Measurements from ENCODE around the gene SNCA.

SNCA gene

GRCh38 chr4:89773805-89774204 lies 63.2 kb downstream of the SNCA start:
- no peak for TF ChIP-seq EP300 (IDR thresholded peaks at IDR 0.05; ENCODE audit: borderline replicate concordance)
- TF ChIP-seq, protein P1, sequence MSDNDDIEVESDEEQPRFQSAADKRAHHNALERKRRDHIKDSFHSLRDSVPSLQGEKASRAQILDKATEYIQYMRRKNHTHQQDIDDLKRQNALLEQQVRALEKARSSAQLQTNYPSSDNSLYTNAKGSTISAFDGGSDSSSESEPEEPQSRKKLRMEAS (IDR thresholded peaks at IDR 0.05): no peak
- TF ChIP-seq TAF1 (IDR thresholded peaks at IDR 0.05; ENCODE audit: low read depth): no peak
- TF ChIP-seq REST (IDR thresholded peaks at IDR 0.05; ENCODE audit: low read depth): no peak
- TF ChIP-seq TEAD4 (IDR thresholded peaks at IDR 0.05): no peak
- no peak for TF ChIP-seq RAD21 (IDR thresholded peaks at IDR 0.05; ENCODE audit: low read depth)
- TF ChIP-seq CEBPB (IDR thresholded peaks at IDR 0.05): no peak
- TF ChIP-seq, protein P2, sequence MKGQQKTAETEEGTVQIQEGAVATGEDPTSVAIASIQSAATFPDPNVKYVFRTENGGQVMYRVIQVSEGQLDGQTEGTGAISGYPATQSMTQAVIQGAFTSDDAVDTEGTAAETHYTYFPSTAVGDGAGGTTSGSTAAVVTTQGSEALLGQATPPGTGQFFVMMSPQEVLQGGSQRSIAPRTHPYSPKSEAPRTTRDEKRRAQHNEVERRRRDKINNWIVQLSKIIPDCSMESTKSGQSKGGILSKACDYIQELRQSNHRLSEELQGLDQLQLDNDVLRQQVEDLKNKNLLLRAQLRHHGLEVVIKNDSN (IDR thresholded peaks at IDR 0.05): no peak
- TF ChIP-seq FOXM1 (IDR thresholded peaks at IDR 0.05; ENCODE audit: borderline replicate concordance, low read depth): no peak
- TF ChIP-seq NFIC (IDR thresholded peaks at IDR 0.05): no peak
- TF ChIP-seq ZBTB7A (IDR thresholded peaks at IDR 0.05; ENCODE audit: low read depth): no peak
- TF ChIP-seq EGR1 (IDR thresholded peaks at IDR 0.05): no peak
- TF ChIP-seq CREB1 (IDR thresholded peaks at IDR 0.05; ENCODE audit: low read depth): no peak
- no peak for TF ChIP-seq YY1 (IDR thresholded peaks at IDR 0.05; ENCODE audit: low read depth)
- no peak for TF ChIP-seq TCF12 (IDR thresholded peaks at IDR 0.05; ENCODE audit: low read depth)

DNA sequence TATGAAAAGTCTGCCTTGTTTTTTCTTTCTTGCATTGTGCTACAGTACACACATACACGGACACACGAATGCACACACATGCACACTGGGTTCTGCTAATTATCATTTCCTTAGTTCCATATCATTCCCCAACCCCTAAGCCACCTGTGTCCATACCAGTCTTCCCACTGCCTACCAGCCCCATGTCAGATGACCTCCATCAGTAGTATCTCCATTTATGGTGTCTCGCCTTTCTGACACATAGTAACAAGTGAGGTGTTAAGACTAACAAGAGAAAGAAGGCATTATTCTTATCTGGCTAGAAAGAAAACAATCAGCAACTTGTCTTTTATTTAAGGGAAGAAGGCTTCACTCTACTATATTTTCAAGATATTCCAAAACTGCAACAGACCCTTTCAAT lies 67.1 kb downstream of the SNCA start:
- TF ChIP-seq RAD21 (IDR thresholded peaks at IDR 0.05; ENCODE audit: low read depth): no peak
- no peak for TF ChIP-seq CEBPB (IDR thresholded peaks at IDR 0.05)
- no peak for TF ChIP-seq FOXM1 (IDR thresholded peaks at IDR 0.05; ENCODE audit: borderline replicate concordance, low read depth)
- TF ChIP-seq EP300 (IDR thresholded peaks at IDR 0.05; ENCODE audit: borderline replicate concordance): no peak
- TF ChIP-seq TEAD4 (IDR thresholded peaks at IDR 0.05): no peak
- no peak for TF ChIP-seq TAF1 (IDR thresholded peaks at IDR 0.05; ENCODE audit: low read depth)
- no peak for TF ChIP-seq YY1 (IDR thresholded peaks at IDR 0.05; ENCODE audit: low read depth)

GRCh38 chr4:89767924-89768323 lies 69.0 kb downstream of the SNCA start:
- no peak for TF ChIP-seq CEBPB (IDR thresholded peaks at IDR 0.05)
- TF ChIP-seq FOXM1 (IDR thresholded peaks at IDR 0.05; ENCODE audit: borderline replicate concordance, low read depth): no peak
- no peak for TF ChIP-seq EGR1 (IDR thresholded peaks at IDR 0.05)
- no peak for TF ChIP-seq YY1 (IDR thresholded peaks at IDR 0.05; ENCODE audit: low read depth)
- no peak for TF ChIP-seq EP300 (IDR thresholded peaks at IDR 0.05; ENCODE audit: borderline replicate concordance)
- TF ChIP-seq RAD21 (IDR thresholded peaks at IDR 0.05; ENCODE audit: low read depth): no peak
- no peak for TF ChIP-seq REST (IDR thresholded peaks at IDR 0.05; ENCODE audit: low read depth)
- TF ChIP-seq, protein P2 (IDR thresholded peaks at IDR 0.05): no peak

GRCh38 chr4:89765966-89766365 lies 71.0 kb downstream of the SNCA start:
- TF ChIP-seq, protein P2 (IDR thresholded peaks at IDR 0.05): no peak
- TF ChIP-seq TAF1 (IDR thresholded peaks at IDR 0.05; ENCODE audit: low read depth) (no peak), CEBPB (IDR thresholded peaks at IDR 0.05) (no peak), EP300 (IDR thresholded peaks at IDR 0.05; ENCODE audit: borderline replicate concordance) (0 out of 2 replicates have a peak, but pooled peaks have one; percentile 18), EGR1 (IDR thresholded peaks at IDR 0.05) (no peak), YY1 (IDR thresholded peaks at IDR 0.05; ENCODE audit: low read depth) (no peak)

GRCh38 chr4:89765528-89765927 lies 71.4 kb downstream of the SNCA start:
- TF ChIP-seq CEBPB (IDR thresholded peaks at IDR 0.05) (no peak), YY1 (IDR thresholded peaks at IDR 0.05; ENCODE audit: low read depth) (no peak), RAD21 (IDR thresholded peaks at IDR 0.05; ENCODE audit: low read depth) (no peak), REST (IDR thresholded peaks at IDR 0.05; ENCODE audit: low read depth) (no peak)
- TF ChIP-seq, protein P1 (IDR thresholded peaks at IDR 0.05): no peak
